NCI-H69 (cell line): ENCODE results near the gene FTSJ1.
A peak's percentile ranks its signal among the peaks of the same experiment; 100 is the strongest.
"Not testable (repeated sequence)": the region's sequence is repeated elsewhere in the genome, so short reads cannot be mapped to it uniquely, and the experiment has no call there.

Source experiments
- DNase-seq: peaks from one replicate; lab custom pipeline; 2025; lab: John Stamatoyannopoulos, UW

FTSJ1 gene

DNA sequence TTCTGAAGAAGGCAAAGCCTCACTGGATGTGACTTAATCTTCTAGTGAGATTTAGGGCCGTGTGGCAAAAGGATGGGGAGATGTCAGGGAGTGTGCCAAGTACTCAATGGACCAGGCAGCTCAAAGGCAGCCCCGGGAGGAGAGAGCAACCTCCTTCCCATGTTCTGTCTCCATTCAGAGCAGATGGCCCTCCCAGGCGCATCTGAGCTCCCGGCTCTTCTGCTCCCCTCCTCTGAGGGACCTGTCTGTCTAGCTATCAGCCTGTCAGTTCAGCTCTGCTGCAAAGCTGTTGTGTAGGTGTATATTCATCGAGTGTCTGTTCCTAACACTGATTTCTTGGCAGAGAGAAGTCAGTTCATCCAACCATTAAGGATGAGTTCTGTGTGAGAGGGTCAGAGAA, 21.9 kb downstream of the FTSJ1 start:
- no peak for DNase-seq

DNA sequence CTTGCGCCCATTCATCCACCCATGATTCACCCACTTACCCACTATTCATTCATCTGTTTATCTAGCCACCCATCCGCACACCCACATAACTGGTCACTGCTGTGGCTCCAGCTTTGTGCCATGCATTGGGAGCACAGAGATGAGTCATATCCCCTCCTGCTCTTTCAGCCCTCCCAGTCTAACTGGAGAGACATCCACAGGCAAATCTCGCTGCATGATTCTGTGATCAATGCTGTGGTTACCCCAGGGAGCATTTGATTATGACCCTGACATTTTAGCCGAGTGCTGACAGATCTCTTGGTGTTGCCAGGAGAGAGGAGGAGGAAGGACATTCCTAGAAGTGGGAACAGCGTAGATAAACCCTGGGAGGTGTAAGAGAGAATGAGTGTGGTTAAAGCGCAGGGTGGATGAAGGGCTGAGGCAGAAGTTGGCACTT, 22.4 kb downstream of the FTSJ1 start:
- peak; percentile 1 for DNase-seq

DNA sequence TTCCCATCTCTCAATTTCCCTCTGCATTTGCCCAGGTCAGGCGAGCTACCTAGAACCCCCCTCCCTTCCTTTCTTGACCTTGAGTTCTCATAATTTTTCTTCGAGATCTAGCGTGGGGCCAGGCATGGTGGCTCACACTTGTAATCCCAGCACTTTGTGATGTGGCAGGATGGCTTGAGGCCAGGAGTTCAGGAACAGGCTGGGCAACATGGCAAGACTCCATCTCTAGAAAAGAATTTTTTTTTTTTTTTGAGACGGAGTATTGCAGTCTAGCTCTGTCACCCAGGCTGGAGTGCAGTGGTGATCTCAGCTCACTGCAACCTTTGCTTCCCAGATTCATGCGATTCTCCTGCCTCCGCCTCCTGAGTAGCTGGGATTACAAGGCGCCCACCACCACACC, 28.3 kb downstream of the FTSJ1 start:
- DNase-seq: no peak

DNA sequence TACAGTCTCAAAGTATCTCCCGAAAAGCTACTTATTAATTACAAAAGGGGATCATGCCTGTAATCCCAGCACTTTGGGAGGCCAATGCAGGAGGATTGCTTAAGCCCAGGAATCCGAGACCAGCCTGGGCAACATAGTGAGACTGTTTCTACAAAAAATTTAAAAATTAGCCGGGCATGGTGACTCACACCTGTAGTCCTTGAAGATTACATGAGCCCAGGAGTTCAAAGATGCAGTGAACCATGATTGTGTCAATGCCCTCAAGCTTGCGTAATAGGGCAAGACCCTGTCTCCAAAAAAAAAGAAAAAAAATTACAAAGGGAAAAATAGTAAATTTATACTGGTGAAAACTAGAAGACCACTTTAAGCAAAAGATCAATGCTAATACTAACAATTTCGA, 29.5 kb downstream of the FTSJ1 start:
- DNase-seq: no peak

DNA sequence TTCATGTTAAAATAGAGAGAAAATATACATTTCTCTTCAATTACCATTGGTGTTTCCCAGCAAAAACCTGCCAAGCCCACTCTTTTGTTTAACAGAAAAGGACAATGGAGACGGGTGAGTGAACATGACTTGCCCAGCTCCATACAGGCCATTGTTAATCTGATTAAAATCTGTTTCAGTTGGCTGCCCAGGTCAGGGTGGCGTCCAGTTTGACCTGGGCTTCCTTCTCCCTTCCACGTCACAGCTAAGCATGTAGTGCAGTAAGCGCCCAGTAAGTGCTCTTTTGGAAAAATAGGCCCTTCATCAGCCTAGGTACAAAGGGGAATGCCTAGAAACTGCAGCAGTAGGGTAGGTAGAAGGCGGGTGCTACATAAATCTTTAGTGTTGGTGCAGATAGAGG, 31.2 kb downstream of the FTSJ1 start:
- DNase-seq: no peak

DNA sequence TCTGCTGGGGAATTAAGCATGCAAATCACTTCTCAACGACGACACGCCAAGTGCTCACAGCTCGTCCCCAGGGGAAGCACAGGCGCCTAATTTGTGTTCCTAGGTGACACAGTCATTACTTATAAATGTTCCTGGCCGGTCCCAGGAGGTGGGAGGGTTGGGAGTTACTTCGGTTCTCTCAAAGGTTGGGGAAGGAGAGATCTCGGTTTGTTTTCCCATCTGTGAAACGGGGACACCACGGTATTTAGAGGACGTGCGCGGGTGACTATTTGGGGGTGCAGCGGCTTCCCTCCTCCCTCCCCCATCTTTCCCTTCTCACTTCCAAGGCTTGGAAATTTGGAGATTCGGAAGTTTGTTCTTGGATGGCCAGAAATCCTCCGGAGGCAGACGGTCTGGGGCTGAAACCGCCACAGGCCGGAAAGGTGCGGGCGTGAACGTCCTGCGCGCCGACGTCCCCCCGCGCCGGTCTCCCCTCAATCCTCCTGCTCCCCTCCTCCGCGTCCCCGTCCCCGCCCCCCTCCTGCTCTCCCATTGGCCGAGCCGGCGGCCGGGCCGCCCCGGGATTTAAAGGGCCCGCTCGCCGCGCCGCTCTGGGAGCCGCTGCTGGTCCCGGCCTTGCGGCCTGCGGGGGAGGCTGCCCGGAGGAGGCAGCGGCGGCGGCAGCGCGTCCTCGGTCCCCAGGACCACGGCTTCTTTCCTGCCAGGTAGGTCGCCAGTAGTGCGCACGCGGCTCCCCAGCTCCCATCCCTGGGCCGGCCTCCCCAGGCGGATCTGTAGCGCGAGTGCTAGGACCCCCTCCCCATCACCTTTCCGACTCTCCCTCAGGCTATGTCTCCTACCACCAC, 32.6 kb downstream of the FTSJ1 start, which contains the start of gene PORCN:
TSS of gene PORCN (plus strand) at position 593 of the 845 bp plus-strand sequence. CDS start 829 bp downstream, outside the sequence.
- peak; percentile 81 for DNase-seq

DNA sequence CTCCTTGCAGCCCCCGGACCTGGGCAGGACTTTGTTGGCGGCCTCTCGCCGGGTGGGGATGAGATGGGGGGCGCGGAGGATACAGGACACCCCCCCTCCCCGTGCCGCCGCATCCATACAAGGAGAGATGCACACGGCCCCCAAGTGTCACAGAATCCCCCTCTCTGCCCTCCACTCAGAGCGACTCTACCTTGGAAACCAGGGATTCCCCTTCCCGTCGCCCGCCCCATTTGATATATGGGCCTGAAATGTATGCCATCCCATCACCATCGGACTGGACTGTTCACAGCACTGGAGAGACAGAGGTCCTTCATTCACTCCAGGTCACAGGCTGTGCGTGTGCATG, 33.2 kb downstream of the FTSJ1 start:
- DNase-seq: peak; percentile 6

DNA sequence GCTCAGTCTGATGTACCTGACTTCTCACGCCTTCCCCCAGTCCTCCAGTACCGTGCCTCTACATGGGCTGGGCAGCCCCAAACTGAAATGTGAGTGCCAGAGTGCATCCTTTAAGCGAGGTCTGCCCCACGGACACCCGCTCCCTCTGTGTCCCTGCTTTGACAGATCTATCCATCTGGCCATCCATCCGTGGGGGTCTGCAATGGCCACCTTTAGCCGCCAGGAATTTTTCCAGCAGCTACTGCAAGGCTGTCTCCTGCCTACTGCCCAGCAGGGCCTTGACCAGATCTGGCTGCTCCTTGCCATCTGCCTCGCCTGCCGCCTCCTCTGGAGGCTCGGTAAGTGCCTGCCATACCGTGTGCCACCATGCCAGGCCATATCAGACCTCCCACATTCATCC, 33.6 kb downstream of the FTSJ1 start:
- no peak for DNase-seq

DNA sequence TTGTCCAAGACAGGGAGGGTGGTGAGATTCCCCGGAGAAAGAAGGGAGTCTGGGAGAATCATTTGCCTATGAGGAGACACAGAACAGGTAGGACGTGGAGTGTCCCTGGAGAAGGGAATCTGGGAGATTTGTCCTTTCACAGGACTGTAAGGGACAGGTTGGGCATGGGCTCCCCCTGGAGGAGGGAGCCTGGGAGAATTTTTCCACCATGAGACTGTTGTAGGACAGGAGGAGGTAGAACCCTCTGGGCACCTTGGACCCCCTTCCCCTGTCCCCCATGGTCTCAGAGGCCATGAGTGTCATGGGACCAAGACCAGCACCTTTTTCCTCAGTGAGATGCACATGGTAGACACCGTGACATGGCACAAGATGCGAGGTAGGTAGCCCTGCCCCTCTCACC, 35.6 kb downstream of the FTSJ1 start:
- peak; percentile 0 for DNase-seq

DNA sequence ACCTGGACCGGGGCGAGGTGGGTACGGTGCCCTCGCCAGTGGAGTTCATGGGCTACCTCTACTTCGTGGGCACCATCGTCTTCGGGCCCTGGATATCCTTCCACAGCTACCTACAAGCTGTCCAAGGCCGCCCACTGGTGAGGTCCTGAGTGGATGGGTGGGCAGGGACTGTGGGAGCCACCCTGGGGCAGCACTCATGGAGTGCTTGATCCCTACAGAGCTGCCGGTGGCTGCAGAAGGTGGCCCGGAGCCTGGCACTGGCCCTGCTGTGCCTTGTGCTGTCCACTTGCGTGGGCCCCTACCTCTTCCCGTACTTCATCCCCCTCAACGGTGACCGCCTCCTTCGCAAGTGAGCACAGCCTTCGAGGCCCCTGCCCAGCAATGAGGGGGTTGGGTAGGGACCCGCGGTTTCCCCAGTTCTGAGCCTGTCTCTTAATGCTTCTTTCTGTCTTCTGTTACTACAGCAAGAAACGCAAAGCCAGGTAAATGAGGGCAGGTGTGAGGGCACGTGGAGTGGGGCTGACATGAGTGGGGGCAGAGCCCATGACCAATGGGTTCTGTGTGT, 36.5 kb downstream of the FTSJ1 start:
- no peak for DNase-seq

DNA sequence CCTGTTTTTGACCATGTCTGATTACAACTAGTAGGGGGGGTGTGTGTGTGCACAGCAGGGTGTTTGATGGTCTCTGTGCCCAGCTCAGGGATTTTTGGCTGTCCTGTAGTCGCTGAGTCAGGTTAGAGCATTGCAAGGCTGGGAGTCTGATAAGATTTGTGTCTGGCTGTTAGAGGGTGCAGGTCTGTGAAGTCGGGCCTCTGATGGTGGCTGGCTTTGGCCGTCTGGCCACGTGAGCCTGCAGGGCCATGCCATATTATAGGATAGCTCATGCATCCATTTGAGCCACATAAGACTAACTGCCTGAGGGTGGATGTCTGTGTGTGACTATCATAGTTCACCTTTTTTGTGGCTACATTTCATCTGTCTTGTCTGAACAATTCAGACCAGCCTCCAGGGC, 37.7 kb downstream of the FTSJ1 start:
- no peak for DNase-seq

DNA sequence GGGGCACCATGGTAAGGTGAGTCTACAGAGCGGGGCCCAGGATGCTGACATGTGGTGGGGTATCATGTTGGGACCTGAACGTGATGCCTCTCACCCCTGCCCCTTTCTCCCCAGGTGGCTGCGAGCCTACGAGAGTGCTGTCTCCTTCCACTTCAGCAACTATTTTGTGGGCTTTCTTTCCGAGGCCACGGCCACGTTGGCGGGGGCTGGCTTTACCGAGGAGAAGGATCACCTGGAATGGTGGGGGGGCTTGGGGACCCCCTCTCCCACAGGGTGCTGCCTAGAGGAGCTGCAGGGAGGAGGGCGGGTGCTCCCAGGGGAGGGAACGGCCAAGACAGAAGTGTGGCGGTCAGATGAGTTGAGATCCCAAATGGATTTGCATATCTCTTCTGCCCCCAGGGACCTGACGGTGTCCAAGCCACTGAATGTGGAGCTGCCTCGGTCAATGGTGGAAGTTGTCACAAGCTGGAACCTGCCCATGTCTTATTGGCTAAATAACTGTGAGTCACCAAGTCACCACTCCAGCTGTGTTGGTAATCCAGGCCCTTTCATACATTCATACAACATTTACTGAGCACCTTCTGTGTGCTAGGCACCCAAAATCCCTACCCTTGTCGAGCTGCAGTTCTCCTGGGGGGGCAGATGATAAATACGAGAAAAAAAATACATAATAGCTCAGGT, 38.3 kb downstream of the FTSJ1 start:
- no peak for DNase-seq

DNA sequence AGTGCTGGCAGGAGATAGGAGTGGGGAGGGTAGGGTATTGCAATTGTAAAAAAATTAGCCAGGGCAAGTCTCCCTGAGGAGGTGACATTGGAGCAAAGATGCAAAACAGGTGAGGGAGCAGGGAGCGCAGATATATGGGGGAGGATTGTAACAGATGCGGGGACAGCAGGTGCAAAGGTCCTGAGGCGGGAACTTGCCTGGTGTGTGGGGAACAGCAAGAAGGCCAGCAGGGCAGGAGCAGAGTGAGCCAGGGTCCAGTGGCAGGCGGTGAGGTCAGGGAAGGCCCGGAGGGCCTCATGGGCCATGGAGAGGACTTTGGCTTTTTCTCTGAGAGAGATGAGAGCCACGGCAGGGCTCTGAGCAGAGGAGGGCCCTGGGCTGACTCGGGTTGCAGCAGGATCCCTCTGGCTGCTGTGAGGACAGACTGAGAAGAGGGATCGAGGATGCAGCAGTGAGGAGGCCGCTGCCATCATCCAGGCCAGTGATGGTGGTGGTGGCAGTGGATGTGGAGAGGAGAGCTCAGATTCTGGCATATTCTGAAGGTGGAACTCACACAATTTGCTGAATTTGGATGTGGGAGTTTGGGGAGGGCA, 39.0 kb downstream of the FTSJ1 start:
- DNase-seq: no peak

DNA sequence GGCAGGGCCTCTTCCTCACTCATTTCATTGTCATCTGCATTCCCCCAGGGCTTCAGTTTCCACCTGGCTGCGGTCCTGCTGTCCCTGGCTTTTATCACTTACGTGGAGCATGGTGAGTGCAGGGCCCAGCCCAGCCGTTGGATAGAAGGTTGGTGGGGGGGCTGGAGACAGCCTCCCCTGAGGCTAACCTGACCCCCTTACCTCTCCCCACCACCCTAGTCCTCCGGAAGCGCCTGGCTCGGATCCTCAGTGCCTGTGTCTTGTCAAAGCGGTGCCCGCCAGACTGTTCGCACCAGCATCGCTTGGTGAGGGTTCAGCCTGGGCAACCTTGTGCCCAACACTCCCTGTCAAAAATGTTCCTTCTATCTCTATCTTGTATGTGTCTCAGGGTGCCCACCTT, 39.8 kb downstream of the FTSJ1 start:
- DNase-seq: no peak

DNA sequence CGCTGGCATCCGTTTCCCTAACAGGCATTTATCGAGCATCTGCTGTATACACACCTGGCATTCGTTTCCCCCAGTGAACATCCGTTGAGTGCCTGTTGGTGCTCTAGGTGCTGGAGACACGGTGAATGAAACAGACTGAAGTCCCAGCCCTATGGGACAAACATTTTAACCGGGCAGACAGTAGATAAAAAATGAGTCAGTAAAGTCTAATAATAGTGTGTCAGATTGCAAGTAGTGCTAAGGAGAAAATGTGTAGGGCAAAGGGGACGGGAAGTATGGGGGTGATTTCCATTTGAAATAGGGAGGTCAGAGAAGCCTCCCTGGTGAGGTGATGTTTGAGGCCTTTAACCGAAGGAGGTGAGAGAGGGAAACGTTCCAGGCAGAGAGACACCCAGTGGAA, 40.3 kb downstream of the FTSJ1 start:
- no peak for DNase-seq

DNA sequence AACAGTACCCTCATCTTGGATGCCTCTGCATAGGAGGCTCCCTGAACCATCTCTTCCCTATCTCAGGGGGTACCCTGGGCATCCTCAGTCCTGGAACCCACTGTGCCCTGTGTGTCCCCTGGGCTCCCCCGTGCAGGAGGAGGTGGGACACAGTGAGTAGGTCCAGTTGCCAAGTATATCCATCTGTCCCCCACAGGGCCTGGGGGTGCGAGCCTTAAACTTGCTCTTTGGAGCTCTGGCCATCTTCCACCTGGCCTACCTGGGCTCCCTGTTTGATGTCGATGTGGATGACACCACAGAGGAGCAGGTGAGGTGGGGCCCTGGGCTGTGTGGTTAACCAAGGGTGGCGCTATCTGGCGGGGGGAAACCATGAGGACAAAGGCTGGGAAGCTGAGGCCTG, 41.0 kb downstream of the FTSJ1 start:
- no peak for DNase-seq

DNA sequence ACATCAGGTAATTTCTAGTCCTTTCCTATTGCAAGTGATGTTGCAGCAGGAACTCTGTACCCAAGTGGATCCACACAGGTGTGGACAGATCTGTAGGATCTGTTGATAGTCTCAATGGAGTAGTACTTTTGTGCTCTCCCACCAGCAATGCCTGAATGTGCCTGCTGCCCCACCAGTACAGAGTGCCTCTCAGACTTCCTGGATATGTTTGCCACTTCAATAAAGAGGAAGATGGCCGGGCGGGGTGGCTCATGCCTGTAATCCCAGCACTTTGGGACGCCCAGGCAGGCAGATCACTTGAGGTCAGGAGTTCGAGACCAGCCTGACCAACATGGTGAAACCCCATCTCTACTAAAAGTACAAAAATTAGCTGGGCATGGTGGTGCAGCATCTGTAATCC, 43.5 kb downstream of the FTSJ1 start:
- not testable (repeated sequence) for DNase-seq

DNA sequence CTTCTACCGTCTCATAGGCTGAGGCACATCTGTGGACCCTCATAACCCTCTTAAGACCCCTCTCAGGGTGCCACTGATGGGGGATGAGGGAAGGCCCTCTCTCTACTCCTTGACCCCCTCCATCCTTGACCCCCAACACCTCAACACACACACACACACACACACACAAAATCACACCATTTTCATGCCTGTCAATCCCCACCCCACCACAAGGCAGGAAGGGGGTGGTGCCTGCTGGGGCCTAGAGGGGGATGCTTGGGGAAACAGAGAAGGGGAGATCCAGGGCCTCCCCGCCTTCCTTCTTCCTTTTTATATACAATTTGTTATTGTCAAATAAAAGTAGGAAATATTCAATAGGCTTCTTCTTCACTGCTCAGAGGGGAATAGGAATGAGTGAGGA, 44.5 kb downstream of the FTSJ1 start:
- DNase-seq: no peak

DNA sequence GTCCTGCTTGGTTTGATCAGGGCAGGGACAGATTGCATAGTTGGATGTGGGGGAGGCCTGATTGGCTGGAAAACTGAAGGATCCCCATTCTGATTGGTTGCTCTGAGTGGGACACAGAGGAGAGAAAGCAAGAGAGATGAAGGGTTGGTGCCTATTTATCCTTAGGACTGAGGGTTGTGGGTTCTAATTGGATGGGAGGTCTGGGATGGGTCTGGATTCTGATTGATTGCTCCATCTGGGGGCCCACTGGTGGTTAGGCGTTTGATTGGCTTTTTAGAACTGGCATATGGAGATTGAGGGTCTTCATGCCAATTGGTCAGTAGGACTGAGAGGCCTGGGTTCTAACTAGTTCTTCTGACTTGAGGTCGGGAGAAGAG, 45.0 kb downstream of the FTSJ1 start:
- peak; percentile 51 for DNase-seq

DNA sequence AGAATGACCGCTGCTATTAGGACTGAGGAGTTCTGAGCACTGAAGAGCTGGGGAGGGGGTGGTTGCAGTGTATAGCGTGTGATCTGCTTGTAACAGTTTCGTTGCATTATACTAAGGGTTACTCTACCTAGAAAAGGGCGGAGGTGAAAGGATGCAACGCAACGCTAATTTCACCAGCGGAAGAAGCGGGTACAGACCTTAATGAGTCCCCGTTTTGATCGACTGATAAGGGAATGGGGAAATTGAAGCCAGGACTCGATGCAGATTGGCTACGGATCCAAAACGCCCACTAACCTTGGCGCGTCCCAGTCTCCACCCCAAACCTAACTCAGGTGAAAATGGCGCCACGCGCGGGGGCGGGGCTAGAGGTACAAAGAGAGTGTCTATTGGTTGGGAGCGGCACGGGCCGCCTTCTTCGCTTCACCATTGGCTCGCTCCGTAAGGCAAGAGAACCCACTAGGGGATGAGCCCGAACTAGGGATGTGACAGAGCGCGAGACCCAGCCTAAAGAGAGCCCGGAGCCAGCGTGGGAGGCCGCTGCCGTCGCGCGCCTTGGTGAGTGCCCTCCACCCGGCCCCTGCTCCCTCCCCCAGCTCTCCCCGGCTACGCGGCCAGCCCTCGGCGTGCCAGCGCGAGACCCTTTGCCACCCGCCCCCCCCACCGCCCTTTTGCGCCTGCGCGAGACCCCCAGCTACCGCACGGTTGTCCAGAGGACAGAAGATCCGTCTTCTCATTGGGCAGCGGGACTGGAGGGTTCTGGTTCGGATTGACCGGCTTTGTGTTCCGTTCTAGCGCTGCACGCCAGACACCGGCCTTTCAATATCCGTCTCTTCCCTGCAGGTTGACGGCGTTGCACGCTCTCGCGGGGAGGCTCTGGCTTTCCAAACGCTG, 45.6 kb downstream of the FTSJ1 start, which contains the start of gene EBP:
TSS of gene EBP (plus strand) at position 456 of the 891 bp plus-strand sequence. CDS start 1,964 bp downstream, outside the sequence.
- DNase-seq: peak; percentile 97

DNA sequence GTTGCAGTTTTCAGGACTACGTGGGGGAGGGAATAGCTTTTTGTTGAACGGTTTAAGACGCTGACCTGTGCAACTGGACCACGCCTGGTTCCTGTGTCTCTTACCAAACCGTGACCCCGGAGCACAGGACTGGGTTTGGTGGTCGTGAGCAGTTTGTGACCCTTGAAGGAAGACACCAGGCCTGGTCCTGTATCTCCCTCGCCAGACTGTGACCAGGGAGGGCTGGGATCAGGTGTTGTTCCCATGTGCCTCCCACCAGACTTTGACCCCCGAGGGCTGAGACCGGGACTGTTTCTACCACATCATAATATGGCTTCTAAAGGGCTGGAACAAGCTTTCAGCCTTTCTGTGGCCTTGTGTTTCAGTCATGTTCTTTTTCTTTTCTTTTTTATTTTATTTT, 46.3 kb downstream of the FTSJ1 start:
- DNase-seq: peak; percentile 20

DNA sequence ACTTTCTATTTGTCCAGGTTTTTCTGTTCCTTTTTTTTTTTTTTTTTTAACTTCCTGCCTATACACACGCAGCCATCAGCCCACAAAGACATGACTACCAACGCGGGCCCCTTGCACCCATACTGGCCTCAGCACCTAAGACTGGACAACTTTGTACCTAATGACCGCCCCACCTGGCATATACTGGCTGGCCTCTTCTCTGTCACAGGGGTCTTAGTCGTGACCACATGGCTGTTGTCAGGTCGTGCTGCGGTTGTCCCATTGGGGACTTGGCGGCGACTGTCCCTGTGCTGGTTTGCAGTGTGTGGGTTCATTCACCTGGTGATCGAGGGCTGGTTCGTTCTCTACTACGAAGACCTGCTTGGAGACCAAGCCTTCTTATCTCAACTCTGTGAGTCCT, 47.7 kb downstream of the FTSJ1 start:
- no peak for DNase-seq
